TTC549 (cell line): ENCODE results near the gene PKD1.

ENCODE experiments used
- FAIRE-seq: peaks from 2 replicates; lab custom pipeline; 2012; peaks lifted over from hg19 to GRCh38; lab: Jason Lieb, UNC

PKD1 gene

GRCh38 chr16:2170080-2170479 lies 34.4 kb upstream of the PKD1 start:
- no peak for FAIRE-seq

GRCh38 chr16:2167068-2167638 lies 31.5 kb upstream of the PKD1 start:
- FAIRE-seq: no peak

GRCh38 chr16:2166263-2167067 lies 30.8 kb upstream of the PKD1 start:
- no peak for FAIRE-seq

- FAIRE-seq: no peak
Observed at GRCh38 chr16:2165861-2166260, 30.2 kb upstream of the PKD1 start.

GRCh38 chr16:2163211-2163881 lies 27.6 kb upstream of the PKD1 start:
- no peak for FAIRE-seq

- no peak for FAIRE-seq
Observed at GRCh38 chr16:2162676-2163118, 27.0 kb upstream of the PKD1 start.

GRCh38 chr16:2161911-2162310 lies 26.2 kb upstream of the PKD1 start:
- no peak for FAIRE-seq

- no peak for FAIRE-seq
Observed at GRCh38 chr16:2160915-2161551, 25.3 kb upstream of the PKD1 start.

GRCh38 chr16:2159175-2159838 lies 23.6 kb upstream of the PKD1 start:
- FAIRE-seq: no peak

- FAIRE-seq: no peak
Observed at GRCh38 chr16:2158262-2158638, 22.6 kb upstream of the PKD1 start.

GRCh38 chr16:2157480-2158261 lies 22.0 kb upstream of the PKD1 start:
- FAIRE-seq: no peak

GRCh38 chr16:2156849-2157224 lies 21.1 kb upstream of the PKD1 start:
- FAIRE-seq: no peak

GRCh38 chr16:2155977-2156848 lies 20.5 kb upstream of the PKD1 start:
- no peak for FAIRE-seq

GRCh38 chr16:2155091-2155950 lies 19.6 kb upstream of the PKD1 start, which contains the start of gene TRAF7:
Gene TRAF7 (plus strand): TSS chr16:2155782. CDS start chr16:2163921, 8,139 bp downstream.
- peak; percentile 97 for FAIRE-seq

GRCh38 chr16:2154533-2155090 lies 18.9 kb upstream of the PKD1 start:
- no peak for FAIRE-seq

GRCh38 chr16:2152695-2153506 lies 17.2 kb upstream of the PKD1 start:
- no peak for FAIRE-seq

GRCh38 chr16:2151188-2152091 lies 15.7 kb upstream of the PKD1 start:
- FAIRE-seq: no peak
